Measurements from ENCODE around the gene APC.

Gene APC

GRCh38 chr5:112717506-112718082 is 20.1 kb upstream of the APC start:
- DNase-seq = no peak

- no peak for DNase-seq
These were observed 19.3 kb upstream of the APC start for GRCh38 chr5:112718344-112718743.

GRCh38 chr5:112720576-112720975 is 17.1 kb upstream of the APC start:
- no peak for DNase-seq

GRCh38 chr5:112724901-112725300 is 12.8 kb upstream of the APC start:
- no peak for DNase-seq

- DNase-seq = no peak
These were observed 8.1 kb upstream of the APC start for GRCh38 chr5:112729630-112730029.

GRCh38 chr5:112732131-112732530 is 5.6 kb upstream of the APC start:
- no peak for DNase-seq

GRCh38 chr5:112733586-112733985 is 4.1 kb upstream of the APC start:
- no peak for DNase-seq

GRCh38 chr5:112734597-112734996 is 3.1 kb upstream of the APC start:
- DNase-seq = no peak

GRCh38 chr5:112735702-112736101 is 2.0 kb upstream of the APC start:
- no peak for DNase-seq

- DNase-seq = no peak
These were observed 619 bp upstream of the APC start for GRCh38 chr5:112737070-112737462.

GRCh38 chr5:112738191-112738560 is 491 bp downstream of the APC start:
- DNase-seq = peak; percentile 19

- DNase-seq = no peak
These were observed 4.7 kb downstream of the APC start for GRCh38 chr5:112742424-112742823.

GRCh38 chr5:112743631-112744030 is 5.9 kb downstream of the APC start:
- DNase-seq = no peak

GRCh38 chr5:112752335-112752734 is 14.7 kb downstream of the APC start:
- no peak for DNase-seq

GRCh38 chr5:112755703-112756102 is 18.0 kb downstream of the APC start:
- DNase-seq = no peak

- peak; percentile 24 for DNase-seq
These were observed 20.0 kb downstream of the APC start for GRCh38 chr5:112757468-112758208.

- no peak for DNase-seq
These were observed 21.0 kb downstream of the APC start for GRCh38 chr5:112758676-112759075.

- DNase-seq = no peak
These were observed 24.6 kb downstream of the APC start for GRCh38 chr5:112762113-112762810.

- no peak for DNase-seq
These were observed 25.5 kb downstream of the APC start for GRCh38 chr5:112763165-112763564.

- DNase-seq = no peak
These were observed 34.4 kb downstream of the APC start for GRCh38 chr5:112772124-112772523.

GRCh38 chr5:112776301-112776856 is 38.7 kb downstream of the APC start:
- no peak for DNase-seq

- DNase-seq = no peak
These were observed 41.8 kb downstream of the APC start for GRCh38 chr5:112779531-112779930.

GRCh38 chr5:112784726-112785125 is 47.0 kb downstream of the APC start:
- DNase-seq = no peak

GRCh38 chr5:112787261-112787660 is 49.6 kb downstream of the APC start:
- no peak for DNase-seq
